Skeletal muscle cell (primary cell): Measurements from ENCODE around the gene CX3CR1.
"Not testable (repeated sequence)": the region's sequence is repeated elsewhere in the genome, so short reads cannot be mapped to it uniquely, and the experiment has no call there.

Source experiments
- DNase-seq: peaks from one replicate; pipeline ENCODE4 v3.0.0-alpha.2; 2010; ENCODE audit warnings: low read depth
- H3K4me3 ChIP-seq: 2 replicates; pipeline ENCODE4 v1.5.1; 2011; ENCODE audit warnings: low read depth, mild to moderate bottlenecking, control low read depth, low read length, moderate library complexity

The CX3CR1 gene, protein sequence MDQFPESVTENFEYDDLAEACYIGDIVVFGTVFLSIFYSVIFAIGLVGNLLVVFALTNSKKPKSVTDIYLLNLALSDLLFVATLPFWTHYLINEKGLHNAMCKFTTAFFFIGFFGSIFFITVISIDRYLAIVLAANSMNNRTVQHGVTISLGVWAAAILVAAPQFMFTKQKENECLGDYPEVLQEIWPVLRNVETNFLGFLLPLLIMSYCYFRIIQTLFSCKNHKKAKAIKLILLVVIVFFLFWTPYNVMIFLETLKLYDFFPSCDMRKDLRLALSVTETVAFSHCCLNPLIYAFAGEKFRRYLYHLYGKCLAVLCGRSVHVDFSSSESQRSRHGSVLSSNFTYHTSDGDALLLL

DNA sequence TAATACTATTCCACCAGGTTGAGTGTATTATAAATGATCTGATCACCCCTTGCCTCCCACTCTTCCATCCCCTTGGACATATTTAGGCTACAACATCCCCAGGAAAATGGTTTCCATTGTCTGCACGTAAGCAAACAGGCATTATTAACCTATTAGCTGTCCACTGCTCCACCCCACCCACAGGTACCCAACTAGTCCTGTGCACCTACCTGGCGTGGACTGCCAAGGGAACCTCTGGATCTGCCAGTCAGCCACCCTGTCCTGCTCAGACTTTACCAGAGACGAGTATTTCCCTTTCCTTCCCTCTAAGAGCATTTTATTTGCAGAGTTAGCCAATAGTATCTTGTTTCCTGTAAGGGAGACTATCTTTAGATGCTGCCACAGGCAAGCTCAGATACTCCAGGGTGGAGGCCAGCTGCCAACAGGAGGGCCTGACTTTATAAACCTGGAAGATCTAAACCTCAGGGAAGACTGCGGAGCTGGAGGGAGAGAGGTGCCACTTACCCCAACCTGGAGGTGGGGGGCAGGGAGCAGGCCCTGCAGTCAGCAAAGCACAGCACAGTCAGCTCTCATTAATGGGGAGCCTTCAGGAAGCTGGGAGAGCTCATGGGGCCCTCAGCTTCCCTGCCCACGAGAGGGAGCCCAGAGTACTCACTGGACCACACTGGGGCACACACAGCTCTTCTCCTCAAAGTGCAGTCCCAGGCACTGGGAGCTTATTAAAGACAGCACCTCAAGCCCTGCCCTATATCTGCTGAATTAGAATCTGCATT, at the start of gene CX3CR1:
Gene CX3CR1 (minus strand): TSS at position 292 of the 773 bp plus-strand sequence. CDS start 13,527 bp downstream, outside the sequence.
- H3K4me3 ChIP-seq, result no peak within 1 kb of the TSS
- DNase-seq, result no peak

DNA sequence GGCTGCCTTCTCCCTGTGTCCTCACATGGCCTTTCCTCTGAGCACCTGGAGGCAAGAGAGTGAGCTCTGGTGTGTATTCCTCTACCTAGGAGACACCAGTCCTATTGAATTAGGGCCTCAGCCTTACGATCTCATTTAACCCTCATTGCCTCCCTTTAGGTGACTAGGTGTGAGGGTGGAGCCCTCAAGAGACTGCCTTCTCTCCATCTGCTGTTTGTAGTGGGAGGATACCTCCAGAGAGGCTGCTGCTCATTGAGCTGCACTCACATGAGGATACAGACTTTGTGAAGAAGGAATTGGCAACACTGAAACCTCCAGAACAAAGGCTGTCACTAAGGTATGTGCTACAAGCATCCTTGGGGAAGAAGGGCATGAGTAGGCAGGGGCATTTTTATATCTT, 49.7 kb upstream of the CX3CR1 start, which contains the start of gene CCR8:
Gene CCR8 (plus strand): TSS at position 217 of the 400 bp plus-strand sequence. CDS start 2,623 bp downstream, outside the sequence.
- H3K4me3 ChIP-seq, result no peak within 1 kb of the TSS
- no peak for DNase-seq

DNA sequence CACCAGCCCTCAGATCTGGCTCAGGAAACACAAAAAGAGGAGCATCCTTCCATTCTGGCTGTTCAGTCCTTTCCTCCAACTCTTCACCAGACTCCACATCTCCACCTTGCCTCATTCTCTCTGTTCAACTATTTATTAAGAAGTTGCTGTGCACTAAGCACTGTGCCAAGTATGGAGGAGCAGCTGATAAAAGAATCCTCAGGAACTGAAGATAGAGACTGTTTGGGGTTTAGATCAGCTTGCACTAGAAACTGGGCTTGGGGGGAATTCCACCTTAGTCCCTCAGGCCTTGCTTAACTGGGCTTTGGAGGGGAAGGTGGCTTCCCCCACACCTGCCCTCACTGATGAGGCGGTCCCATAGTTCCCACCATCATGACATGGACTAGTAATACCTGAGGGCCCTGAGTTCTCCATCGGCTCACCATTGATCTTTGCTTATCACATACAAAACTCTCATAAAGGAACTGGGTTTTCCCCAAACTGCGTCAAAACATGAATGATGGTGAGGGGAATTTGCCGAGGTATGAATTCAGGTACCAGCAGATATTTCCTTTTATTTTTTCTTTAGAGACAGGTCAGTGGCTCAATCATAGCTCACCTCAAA, 48.0 kb upstream of the CX3CR1 start:
- H3K4me3 ChIP-seq, result no peak overlapping the region
- no peak for DNase-seq

DNA sequence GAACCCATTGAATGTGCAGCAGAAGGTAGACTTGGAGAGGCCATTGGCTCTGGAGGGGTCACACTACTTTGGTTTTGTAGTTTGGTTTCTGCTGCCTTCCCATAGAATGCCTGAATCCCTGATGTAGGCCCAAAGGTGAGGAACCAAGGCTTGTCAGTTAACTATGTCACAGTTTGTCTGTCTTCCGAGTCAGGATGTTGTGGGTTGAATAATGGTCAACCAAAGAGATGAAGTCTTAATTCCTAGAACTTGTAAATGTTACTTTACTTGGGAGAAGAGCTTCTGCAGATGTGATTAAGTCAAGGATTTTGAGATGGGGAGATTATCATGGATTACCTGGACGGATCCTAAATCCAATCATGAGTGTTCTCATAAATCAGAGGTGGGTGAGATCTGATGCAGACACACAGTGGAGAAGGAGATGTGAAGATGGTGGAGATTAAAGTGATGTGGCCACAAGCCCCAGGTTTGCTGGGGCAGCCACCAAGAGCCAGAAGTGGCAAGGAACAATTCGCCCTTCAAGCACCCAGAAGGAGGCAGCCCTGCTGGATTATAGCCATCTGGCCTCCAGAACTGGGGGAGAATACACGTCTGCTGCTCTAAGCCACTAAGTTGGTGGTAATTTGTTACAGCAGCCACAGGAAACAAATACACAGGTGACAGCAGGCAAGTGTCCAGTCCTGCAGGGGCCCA, 47.4 kb upstream of the CX3CR1 start:
- H3K4me3 ChIP-seq, result no peak overlapping the region
- DNase-seq, result no peak

DNA sequence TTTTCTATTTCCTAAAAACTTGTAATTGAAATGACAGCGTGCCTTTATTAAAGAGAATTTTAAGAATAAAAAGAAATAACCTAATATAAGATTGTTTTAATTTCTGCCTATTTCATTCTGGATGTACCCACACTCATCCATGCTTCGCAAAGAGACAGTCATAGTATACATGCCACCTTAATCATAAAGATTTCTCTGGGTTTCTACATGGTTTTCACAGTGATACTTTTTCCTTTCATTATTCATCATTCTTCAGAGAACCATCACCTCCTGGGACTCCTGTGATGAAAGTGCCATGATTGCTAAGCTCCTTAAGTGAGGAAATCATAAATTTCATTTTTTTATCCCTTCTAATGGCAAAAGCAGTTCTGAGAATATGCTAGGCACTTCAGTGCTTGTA, 45.4 kb upstream of the CX3CR1 start:
- DNase-seq, result no peak
- H3K4me3 ChIP-seq, result no peak overlapping the region

DNA sequence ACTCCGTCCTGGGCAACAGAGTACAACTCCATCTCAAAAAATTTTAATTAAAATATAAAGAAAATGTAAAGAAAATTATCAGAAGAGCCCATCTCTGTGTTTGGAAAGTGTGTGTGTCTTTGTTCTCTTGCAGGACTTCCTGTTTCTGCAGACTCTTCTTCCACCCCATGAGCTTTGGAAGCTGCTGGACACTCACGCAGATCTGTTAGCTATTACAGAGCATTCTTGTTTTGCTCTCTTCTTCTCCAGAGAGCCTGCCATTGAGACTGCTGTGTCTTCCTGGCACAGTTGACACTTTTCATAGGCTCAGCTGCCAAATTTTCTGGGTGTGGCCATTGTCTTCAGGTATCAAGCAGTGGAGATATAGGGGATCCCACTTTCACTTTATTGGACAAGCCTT, 43.7 kb upstream of the CX3CR1 start:
- DNase-seq, result no peak
- H3K4me3 ChIP-seq, result no peak overlapping the region

DNA sequence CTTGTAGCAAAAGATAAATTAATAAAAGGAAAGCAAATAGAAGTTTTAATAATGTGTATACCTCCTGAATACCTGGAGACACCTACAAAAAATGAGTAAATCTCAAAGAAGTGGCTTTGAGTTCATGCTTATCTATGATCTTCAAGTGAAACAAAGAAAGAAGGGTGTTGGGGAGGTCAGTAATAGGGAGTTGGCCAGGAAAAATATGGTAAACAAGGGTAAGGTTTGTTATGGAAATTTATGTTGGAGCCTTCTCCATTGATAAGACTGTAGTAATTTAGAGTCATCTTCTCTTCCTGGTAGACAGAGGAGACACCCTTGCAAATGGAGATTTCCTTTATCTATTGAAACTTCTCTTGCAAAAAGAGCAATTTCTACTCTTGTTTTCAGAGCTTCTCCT, 43.1 kb upstream of the CX3CR1 start:
- no peak for DNase-seq
- no peak overlapping the region for H3K4me3 ChIP-seq

DNA sequence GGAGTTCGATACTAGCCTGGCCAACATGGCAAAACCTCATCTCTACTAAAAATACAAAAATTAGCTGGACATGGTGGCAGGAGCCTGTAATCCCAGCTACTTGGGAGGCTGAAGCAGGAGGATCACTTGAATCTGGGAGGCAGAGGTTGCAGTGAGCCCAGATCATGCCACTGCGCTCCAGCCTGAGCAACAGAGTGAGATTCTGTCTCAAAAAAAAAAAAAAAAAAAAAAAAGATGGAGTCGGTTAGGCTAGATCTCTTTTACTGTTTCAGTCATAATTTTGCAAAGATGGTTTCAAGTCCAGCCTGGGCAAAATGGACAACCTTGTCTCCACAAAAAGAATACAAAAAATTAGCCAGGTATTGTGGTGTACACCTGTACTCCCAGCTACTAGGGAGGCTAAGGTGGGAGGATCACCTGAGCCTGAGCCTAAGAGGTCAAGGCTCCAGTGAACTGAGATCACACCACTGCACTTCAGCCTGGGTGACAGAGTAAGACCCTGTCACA, 42.4 kb upstream of the CX3CR1 start:
- not testable (repeated sequence) for DNase-seq, H3K4me3 ChIP-seq

DNA sequence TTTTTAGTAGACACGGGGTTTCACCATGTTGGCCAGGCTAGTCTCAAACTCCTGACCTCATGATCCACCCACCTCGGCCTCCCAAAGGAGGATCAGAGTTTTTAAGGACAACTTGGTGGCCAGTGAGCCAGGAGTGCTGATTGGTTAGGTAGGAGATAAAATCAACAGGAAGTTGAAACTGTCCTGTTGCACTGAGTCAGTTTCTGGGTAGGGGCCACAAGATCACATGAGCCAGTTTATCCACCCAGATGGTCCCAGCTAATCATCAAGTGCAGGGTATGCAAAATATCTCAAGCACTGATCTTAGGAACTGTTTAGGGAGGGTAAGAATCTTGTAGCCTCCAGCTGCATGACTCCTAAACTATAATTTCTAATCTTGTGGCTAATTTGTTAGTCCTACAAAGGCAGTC, 41.7 kb upstream of the CX3CR1 start:
- not testable (repeated sequence) for DNase-seq, H3K4me3 ChIP-seq

DNA sequence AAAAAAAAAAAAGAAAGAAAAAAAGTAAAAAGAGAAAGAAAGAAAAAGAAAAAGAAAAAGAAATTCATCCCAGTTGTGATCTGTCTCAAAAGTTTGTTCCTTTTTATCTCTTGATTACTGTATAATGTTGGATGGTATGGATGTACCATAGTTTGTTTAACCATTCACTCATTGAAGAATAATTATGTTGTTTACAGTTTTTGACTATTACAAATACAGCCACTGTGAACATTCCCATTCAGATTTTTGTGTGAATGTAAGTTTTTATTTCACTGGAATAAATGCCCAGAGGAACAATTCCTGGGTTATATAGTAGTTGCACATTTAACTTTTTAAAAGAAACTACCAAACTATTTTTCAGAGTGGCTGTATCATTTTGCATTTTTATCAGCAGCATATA, 39.4 kb upstream of the CX3CR1 start:
- DNase-seq, result no peak
- H3K4me3 ChIP-seq, result no peak overlapping the region

DNA sequence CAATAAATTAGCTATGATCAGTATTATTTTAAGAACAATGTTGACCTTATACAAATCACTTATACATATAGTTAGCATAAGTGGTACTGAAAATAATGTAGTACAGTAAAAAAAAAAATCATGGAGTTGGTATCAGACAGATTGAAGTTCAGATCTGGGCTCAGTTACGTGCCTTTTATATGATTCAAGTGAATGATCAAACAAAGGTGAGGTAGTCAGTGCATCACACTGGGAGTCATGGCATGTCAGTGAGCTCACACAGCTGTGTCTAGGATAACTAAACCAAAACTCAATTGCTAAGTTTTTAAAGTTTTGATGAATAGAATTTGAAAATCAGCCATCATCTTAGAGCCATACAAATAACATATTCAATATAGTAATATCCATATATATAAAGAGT, 38.5 kb upstream of the CX3CR1 start:
- no peak for DNase-seq
- H3K4me3 ChIP-seq, result no peak overlapping the region

DNA sequence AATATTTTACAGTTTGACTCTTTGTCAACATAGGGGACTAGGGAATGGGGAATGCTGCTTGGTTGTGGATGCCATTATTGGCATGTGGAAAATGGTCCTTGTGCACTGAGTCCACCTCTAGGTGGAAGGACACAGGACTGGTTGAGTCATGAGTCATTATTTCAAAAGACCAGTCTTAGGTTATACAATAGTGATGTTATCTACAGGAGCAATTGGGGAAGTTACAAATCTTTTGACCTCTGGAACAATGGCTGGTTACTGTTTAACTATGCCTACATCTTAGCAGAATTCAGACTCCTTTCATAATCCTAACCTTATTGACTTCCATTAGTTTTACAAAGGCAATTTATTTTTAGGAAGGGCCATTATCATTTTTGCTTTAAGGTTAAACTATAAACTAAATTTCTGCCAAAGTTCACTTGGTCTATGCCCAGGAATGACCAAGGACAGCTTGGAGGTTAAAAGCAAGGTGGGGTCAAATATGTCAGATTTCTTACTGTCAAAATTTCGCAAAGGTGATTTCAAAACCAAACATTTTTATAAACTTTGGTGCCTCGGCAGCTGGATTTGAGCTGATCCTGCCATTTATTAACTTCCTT, 37.8 kb upstream of the CX3CR1 start:
- H3K4me3 ChIP-seq, result no peak overlapping the region
- no peak for DNase-seq

DNA sequence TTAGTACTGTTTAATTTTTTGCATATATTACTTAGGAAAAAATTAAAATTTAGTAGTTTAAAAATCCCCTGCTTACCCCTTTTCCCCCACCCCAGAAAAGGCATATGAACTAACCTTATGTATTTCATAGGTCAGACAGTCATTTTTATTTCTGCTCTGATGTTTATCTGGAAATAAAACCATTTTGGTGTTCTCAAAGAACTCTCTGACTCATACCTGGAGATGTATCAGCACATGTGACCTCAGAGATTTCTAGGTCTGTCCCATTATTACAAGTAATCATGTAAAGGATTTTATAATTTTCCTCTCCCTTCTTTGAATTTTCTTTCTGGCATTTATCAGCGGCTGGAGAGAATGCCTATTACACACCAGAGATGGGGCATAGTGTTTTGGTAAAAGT, 35.6 kb upstream of the CX3CR1 start:
- no peak overlapping the region for H3K4me3 ChIP-seq
- no peak for DNase-seq

DNA sequence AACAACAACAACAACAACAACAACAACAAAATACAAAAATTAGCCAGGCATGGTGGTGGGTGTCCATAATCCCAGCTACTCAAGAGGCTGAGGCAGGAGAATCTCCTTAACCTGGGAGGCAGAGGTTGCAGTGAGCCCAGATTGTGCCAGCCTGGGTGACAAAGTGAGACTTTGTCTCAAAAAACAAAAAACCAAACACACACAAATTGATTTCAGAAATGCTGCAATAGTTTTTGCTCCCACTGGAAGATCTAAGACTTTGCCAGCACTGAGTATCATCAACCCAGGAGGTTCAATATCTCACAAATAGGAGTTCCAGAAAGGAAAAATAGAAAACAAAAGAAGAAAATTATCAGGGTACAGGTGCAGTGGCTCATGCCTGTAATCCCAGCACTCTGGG, 33.5 kb upstream of the CX3CR1 start:
- DNase-seq, result no peak
- no peak overlapping the region for H3K4me3 ChIP-seq

DNA sequence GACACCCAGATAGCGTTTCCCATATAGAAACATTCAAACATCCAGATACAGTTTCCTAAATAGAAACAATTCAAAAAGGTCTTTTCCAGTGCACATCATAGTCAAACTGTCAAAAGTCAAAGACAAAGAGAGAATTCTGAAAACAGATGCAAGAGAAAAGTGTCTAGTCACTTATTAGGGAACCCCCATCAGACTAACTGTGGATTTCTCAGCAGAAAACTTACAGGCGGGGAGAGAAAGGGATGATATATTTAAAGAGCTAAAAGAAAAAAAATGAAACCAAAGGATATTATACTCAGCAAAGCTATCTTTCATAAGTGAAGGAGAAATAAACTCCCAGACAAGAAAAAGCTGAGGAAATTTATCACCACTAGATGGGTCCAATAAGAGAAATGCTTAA, 22.3 kb upstream of the CX3CR1 start:
- DNase-seq, result no peak
- H3K4me3 ChIP-seq, result no peak overlapping the region

DNA sequence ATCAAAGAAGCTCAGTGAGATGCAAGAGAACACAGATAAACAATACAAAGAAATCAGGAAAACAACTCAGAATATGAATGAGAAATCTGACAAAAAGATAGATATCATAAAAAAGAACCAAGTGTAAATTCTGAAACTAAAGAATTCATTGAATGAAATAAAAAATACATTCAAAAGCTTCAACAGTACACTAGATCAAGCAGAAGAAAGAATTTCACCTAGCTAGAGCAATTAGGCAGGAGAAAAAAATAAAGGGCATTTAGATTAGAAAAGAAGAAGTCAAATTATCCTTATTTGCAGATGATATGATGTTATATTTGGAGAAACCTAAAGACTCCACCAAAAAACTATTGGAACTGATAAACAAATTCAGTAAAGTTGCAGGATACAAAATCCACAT, 19.4 kb upstream of the CX3CR1 start:
- DNase-seq, result no peak
- H3K4me3 ChIP-seq, result no peak overlapping the region

DNA sequence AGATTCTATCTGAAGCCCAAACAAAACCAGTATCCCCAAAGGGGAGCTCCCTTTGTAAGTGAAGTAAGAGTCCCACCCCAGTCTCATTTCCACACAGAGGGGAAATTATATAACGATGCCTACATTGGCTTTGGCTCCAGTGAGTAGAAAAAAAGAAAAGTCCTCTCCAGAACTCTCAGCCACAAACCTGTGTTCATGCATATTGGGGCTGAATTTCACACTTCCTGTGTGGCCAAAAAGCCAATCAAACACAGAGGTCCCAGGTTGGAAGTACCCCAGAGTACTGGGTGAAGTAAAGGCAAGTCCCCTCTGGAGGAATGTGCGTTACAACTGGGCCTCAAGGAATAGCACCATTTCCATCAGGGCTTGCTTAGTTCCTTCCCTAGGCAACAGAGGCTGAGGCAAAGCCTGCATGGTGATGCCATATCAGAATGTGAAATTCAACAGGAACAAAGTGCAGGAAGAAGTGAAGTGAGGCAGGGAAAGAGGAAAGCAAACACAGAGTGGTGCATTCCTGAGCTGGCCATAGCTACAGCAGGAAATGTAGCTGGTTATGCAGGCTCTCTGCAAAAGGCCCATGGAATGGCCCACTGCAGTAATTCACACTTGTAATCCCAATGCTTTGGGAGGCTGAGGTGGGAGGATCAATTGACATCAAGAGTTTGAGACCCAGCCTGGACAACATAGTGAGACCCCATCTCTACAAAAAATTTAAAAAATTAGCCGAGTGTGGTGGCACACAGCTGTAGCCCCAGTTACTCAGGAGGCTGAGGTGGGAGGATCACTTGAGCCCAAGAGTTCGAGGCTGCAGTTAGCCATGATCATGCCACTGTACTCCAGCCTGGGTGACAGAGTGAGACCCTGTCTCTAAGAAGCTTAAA, 16.6 kb upstream of the CX3CR1 start:
- H3K4me3 ChIP-seq, result no peak overlapping the region
- DNase-seq, result no peak

DNA sequence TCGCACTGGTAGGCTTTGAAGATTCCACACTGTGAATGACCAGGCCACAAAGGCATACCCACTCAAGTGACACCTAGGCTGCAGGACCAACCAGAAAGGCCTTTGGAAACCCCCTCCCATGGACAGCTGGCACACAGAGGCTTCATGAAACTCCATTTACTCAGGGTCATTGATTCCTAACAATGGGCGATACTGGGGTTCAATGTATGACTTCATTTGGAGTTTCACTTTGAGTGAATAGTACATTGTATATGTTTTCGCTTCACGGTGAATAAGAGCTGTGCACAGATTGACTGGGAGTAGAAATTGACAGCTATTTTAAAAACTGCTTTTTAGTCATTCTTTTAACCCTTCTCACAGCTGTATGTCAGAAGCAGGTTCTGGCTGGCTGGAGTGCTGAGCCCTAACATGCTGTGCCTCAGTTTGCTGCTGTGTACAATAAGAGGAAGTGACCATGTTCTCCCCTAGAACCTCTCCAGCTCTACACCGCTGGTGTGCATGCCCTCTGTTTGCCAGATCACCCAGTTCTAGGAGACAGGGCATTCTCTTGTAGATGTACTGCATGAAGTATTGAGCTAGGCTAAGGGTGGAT, 15.4 kb upstream of the CX3CR1 start:
- no peak overlapping the region for H3K4me3 ChIP-seq
- no peak for DNase-seq
